Nephron (organoid): Measurements from ENCODE around the gene PNN.
A peak's percentile ranks its signal among the peaks of the same experiment; 100 is the strongest.

Experiments
- H3K27ac Mint-ChIP-seq, 3 experiments: 2 replicates each; pipeline ENCODE4 v1.8.0; 2020; ENCODE audit warnings: mixed read lengths in 3 of 3, mild to moderate bottlenecking in 2 of 3, moderate library complexity in 1 of 3
- H3K27me3 Mint-ChIP-seq: 2 replicates; pipeline ENCODE4 v1.8.0; 2021; ENCODE audit warnings: low read depth, mild to moderate bottlenecking, moderate library complexity, mixed read lengths
- H3K36me3 Mint-ChIP-seq: 2 replicates; pipeline ENCODE4 v1.8.0; 2020; ENCODE audit warnings: low read depth, mixed read lengths
- H3K4me1 Mint-ChIP-seq: 2 replicates; pipeline ENCODE4 v1.8.0; 2020; ENCODE audit warnings: mixed read lengths
- H3K4me3 Mint-ChIP-seq, 3 experiments: 2 replicates each; pipeline ENCODE4 v1.8.0; 2020; ENCODE audit warnings: mild to moderate bottlenecking in 3 of 3, mixed read lengths in 3 of 3, moderate library complexity in 2 of 3
- H3K9me3 Mint-ChIP-seq: 2 replicates; pipeline ENCODE4 v1.8.0; 2020; ENCODE audit warnings: mixed read lengths
- TF ChIP-seq, protein P1 (sequence below), 3 experiments: fragments of 200-600 bp; sonication (generic); IDR thresholded peaks; one replicate each; pipeline ENCODE4 v1.5.0; 2021; ENCODE audit warnings: antibody characterized with exemption in 3 of 3; ENCODE audit not compliant: unreplicated experiment in 3 of 3

PNN gene

GRCh38 chr14:39169541-39169900, 5.5 kb upstream of the PNN start:
- TF ChIP-seq, protein P1, sequence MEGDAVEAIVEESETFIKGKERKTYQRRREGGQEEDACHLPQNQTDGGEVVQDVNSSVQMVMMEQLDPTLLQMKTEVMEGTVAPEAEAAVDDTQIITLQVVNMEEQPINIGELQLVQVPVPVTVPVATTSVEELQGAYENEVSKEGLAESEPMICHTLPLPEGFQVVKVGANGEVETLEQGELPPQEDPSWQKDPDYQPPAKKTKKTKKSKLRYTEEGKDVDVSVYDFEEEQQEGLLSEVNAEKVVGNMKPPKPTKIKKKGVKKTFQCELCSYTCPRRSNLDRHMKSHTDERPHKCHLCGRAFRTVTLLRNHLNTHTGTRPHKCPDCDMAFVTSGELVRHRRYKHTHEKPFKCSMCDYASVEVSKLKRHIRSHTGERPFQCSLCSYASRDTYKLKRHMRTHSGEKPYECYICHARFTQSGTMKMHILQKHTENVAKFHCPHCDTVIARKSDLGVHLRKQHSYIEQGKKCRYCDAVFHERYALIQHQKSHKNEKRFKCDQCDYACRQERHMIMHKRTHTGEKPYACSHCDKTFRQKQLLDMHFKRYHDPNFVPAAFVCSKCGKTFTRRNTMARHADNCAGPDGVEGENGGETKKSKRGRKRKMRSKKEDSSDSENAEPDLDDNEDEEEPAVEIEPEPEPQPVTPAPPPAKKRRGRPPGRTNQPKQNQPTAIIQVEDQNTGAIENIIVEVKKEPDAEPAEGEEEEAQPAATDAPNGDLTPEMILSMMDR (IDR thresholded peaks at IDR 0.05; ENCODE audit: unreplicated experiment in 3 of 3): no peak
- no peaks in the 10 kb centered on the region for H3K27me3 Mint-ChIP-seq

DNA sequence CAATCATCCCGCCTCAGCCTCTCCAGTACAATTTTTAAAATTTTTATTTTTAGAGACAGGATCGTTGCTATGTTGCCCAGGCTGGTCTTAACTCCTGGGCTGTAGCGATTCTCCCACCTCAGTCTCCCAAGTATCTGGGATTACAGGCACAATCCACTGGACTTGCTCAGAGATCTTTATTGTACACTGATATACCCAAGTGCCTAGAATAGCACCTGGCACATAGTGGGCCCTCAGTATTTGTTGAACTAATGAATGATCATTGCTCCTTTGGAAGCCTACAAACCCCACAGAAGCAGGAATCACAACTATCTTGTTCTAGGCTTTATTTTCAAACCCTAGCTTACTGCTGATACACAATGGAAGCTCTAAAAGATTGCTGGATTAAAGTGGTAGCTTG, 1.9 kb upstream of the PNN start:
- Mint-ChIP-seq H3K27ac (peak overlapping the region; percentile 60 to 89 (median 86)), H3K4me1 (peaks cover 38% of the 10 kb centered on the region), H3K27me3 (no peaks in the 10 kb centered on the region)

More at GRCh38 chr14:39169541-39169900, 5.5 kb upstream of the PNN start:
- H3K36me3 Mint-ChIP-seq: peaks cover 30% of the 10 kb centered on the region
- no peaks in the 10 kb centered on the region for H3K9me3 Mint-ChIP-seq
- H3K4me3 Mint-ChIP-seq: peak overlapping the region; percentile 93 to 95 (median 93)
- peaks cover 41% of the 10 kb centered on the region for H3K4me1 Mint-ChIP-seq
- H3K27ac Mint-ChIP-seq: peak overlapping the region; percentile 98 to 99 (median 99)

DNA sequence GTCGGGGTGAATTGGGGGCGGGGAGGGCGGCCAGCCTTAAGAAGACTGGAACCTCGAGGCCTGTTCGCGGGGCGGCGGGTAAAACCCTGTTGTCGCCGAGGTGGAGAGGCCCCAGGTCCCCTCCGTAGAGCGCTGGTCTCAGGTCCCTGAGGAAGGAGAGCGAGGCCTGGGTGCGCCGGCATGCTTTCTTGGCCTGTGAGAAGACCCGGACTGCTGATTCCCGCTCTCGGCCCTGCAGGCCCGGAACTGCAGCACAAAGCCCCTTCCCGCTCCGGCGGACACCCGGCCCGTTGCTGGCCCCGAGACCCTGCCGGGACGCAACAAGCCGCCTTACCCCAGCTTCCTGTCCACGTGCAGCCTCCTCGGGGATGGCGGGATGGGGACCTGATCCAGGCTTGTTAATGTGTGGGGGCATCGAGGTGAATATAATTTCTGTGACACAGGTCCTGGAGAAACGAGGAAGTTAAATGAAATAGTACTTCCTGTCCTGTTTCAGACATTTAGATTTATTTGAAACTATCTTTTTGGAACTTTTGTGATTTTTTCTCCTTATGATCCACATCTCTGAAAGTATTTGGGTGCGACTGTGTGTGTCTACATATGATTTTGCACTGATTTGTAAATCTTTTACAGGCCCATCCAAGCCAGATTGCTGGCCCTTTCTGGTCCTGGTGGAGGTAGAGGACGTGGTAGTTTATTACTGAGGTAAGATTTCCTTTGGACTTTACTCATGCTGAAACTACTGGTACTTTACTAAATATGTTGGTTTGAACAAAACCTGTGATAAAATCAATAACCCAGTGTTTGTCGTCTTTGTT, 600 bp downstream of the PNN start:
- Mint-ChIP-seq H3K9me3 (no peaks in the 10 kb centered on the region), H3K27ac (peak overlapping the region; percentile 98 to 100 (median 100)), H3K4me3 (peak overlapping the region; percentile 95 to 98 (median 97)), H3K36me3 (peaks cover 31% of the 10 kb centered on the region), H3K4me1 (peaks cover 24% of the 10 kb centered on the region), H3K27me3 (no peaks in the 10 kb centered on the region)
- TF ChIP-seq, protein P1 (IDR thresholded peaks at IDR 0.05; ENCODE audit: unreplicated experiment in 3 of 3): no peak

More for the DNA sequence above, 1.9 kb upstream of the PNN start:
- Mint-ChIP-seq H3K4me3 (peak overlapping the region; percentile 62 to 81 (median 70)), H3K36me3 (peaks cover 38% of the 10 kb centered on the region), H3K9me3 (no peaks in the 10 kb centered on the region)
- TF ChIP-seq, protein P1 (IDR thresholded peaks at IDR 0.05; ENCODE audit: unreplicated experiment in 3 of 3): no peak

GRCh38 chr14:39176263-39177167, 1.5 kb downstream of the PNN start:
- Mint-ChIP-seq H3K27me3 (no peaks in the 10 kb centered on the region), H3K9me3 (no peaks in the 10 kb centered on the region), H3K27ac (peak overlapping the region; percentile 98 to 100 (median 100)), H3K4me3 (peak overlapping the region; percentile 95 to 98 (median 97)), H3K4me1 (peaks cover 21% of the 10 kb centered on the region), H3K36me3 (peaks cover 31% of the 10 kb centered on the region)
- TF ChIP-seq, protein P1 (IDR thresholded peaks at IDR 0.05; ENCODE audit: unreplicated experiment in 3 of 3): no peak

DNA sequence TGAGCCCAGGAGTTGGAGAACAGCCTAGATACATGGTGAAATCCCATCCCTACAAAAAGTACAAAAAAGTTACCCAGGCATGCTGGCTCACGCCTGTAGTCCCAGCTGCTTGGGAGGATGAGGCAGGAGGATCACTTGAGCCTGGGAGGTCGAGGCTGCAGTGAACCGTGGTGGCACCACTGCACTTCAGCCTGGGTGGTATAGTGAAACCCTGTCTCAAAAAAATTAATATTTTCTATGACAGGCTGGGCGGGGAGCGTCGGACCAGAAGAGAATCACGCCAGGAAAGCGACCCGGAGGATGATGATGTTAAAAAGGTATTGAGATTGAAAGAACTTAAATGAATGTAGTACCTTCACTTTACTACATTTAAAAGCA, 2.1 kb downstream of the PNN start:
- Mint-ChIP-seq H3K27ac (peak overlapping the region in 2 of 3 experiments; percentile 17 to 54), H3K4me1 (peaks cover 21% of the 10 kb centered on the region)
- TF ChIP-seq, protein P1 (IDR thresholded peaks at IDR 0.05; ENCODE audit: unreplicated experiment in 3 of 3): no peak

More for the DNA sequence above, 2.1 kb downstream of the PNN start:
- peak overlapping the region; percentile 68 to 75 (median 73) for H3K4me3 Mint-ChIP-seq
- H3K27me3 Mint-ChIP-seq: no peaks in the 10 kb centered on the region
- no peaks in the 10 kb centered on the region for H3K9me3 Mint-ChIP-seq
- H3K36me3 Mint-ChIP-seq: peaks cover 31% of the 10 kb centered on the region
